ENCODE results near the gene ZBTB1. TPM values are rescaled to one million over a fixed set of nuclear protein-coding genes. Genes with fewer than 3 reads are reported as not detected.

The ZBTB1 gene
- total and polyA plus RNA-seq, 4 donors = 5.4 to 29.3 (median 10.7) TPM

GRCh38 chr14:64525354-64525753 is 20.8 kb downstream of the ZBTB1 start:
- TF ChIP-seq FOXA2 (IDR thresholded peaks at IDR 0.05) (no peak), EGR1 (IDR thresholded peaks at IDR 0.05; ENCODE audit: low read depth in 2 of 2) (no peak), ZBTB33 (IDR thresholded peaks at IDR 0.05) (no peak), FOXA1 (IDR thresholded peaks at IDR 0.05) (no peak), RAD21 (IDR thresholded peaks at IDR 0.05) (no peak), HNF4G (IDR thresholded peaks at IDR 0.05) (no peak), RXRA (IDR thresholded peaks at IDR 0.05) (no peak), GABPA (IDR thresholded peaks at IDR 0.05 in 1 of 2, conservative IDR thresholded peaks at IDR 0.05 in 1 of 2) (no peak), HNF4A (conservative IDR thresholded peaks at IDR 0.05) (no peak), ATF3 (IDR thresholded peaks at IDR 0.05) (no peak), YY1 (IDR thresholded peaks at IDR 0.05) (no peak), NR2F2 (IDR thresholded peaks at IDR 0.05) (no peak), JUND (IDR thresholded peaks at IDR 0.05) (no peak), TAF1 (conservative IDR thresholded peaks at IDR 0.05) (no peak), REST (IDR thresholded peaks at IDR 0.05) (no peak), CTCF (IDR thresholded peaks at IDR 0.05; ENCODE audit: low read depth, low read length, missing input control) (no peak), MAX (IDR thresholded peaks at IDR 0.05) (no peak), SP1 (IDR thresholded peaks at IDR 0.05) (no peak)
- no peaks in the 10 kb centered on the region for H3K27me3 ChIP-seq (ENCODE audit: control insufficient read depth in 4 of 4, insufficient read depth in 4 of 4, low read length in 3 of 4)
- H3K9me3 ChIP-seq (ENCODE audit: control insufficient read depth in 4 of 4, low read length in 3 of 4) = no peaks in the 10 kb centered on the region
- DNase-seq (ENCODE audit: low spot score) = no peak
- no peaks in the 10 kb centered on the region for H3K4me1 ChIP-seq (ENCODE audit: control insufficient read depth in 4 of 4, insufficient read depth in 4 of 4, low read length in 3 of 4)
- H3K36me3 ChIP-seq (ENCODE audit: control insufficient read depth in 4 of 4, insufficient read depth in 3 of 4, low read depth in 1 of 4, low read length in 3 of 4) = peaks cover 0 to 20% (median 9%) of the 10 kb centered on the region in 4 donors
- H3K27ac ChIP-seq (ENCODE audit: low read depth in 1 of 2, low read length in 2 of 2) = no peak overlapping the region
- H3K9ac ChIP-seq (ENCODE audit: low read depth in 1 of 2, low read length in 2 of 2) = no peak overlapping the region
- H3K4me3 ChIP-seq (ENCODE audit: low read depth in 1 of 3, low read length in 3 of 3) = no peak overlapping the region
- over 99% methylated on average over 2 of the region's 2 CpGs for WGBS

All from liver (tissue), 9 donors.